GM19324 (cell line): ENCODE data around the gene SMIM9.
A peak's percentile ranks its signal among the peaks of the same experiment; 100 is the strongest.
"Not testable (repeated sequence)": the region's sequence is repeated elsewhere in the genome, so short reads cannot be mapped to it uniquely, and the experiment has no call there.

Source experiments
- ATAC-seq: cut with Tn5 transposase; IDR thresholded peaks from one replicate; pipeline ENCODE4 v1.9.1; 2021; ENCODE audit warnings: mild to moderate bottlenecking, moderate library complexity; ENCODE audit not compliant: unreplicated experiment, low FRiP score

SMIM9 gene

DNA sequence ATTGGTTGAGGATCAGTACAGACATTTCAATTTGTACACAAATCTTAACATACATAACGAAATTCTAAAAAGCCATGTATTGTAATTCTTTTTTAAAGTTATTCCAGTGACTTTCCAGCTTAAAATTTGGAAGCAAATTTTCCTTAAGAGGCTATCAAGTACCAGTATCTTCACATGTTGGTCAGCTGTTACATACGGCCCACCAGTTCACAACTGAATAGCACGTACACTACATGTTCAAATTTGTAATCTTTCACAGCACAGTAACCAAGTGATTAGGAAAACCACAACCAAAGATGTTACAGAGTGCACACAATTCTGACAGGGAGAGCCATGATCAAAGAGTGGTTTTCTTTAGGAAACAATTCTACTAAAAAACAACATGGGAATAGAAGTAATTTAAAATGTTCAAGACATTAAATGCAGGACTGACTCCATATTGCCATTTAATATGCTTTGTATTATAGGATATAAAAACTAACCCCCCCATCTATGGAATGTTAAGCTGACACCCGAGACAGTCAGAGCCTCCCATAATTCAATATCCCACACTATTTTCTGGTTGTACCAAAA is 18.1 kb downstream of the SMIM9 start:
- not testable (repeated sequence) for ATAC-seq

DNA sequence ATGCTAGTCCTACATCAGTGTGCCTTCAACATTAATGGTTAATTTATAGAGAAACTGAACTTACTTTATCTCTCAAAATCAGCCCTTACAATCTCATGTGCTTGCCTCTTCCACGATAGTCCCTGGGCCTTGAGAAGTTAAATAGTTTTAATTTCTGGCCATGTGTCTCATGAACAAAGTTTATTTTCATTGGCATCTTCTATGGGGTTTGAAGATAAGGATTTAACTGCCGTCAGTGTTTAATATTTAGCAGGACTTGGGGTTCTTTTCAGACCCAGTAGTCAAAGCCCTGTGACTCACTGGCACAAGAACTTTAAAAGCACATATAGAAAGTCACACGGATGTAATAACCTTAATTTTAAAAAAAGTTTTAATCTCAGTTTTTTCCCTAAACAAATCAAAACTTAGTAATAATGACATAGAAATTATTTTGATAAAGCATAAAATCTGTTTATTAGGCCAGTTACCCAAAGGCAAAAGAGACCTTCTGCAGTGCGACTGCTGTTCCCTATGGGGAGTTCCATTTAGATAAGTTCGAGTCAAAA is 19.1 kb downstream of the SMIM9 start:
- no peak for ATAC-seq

DNA sequence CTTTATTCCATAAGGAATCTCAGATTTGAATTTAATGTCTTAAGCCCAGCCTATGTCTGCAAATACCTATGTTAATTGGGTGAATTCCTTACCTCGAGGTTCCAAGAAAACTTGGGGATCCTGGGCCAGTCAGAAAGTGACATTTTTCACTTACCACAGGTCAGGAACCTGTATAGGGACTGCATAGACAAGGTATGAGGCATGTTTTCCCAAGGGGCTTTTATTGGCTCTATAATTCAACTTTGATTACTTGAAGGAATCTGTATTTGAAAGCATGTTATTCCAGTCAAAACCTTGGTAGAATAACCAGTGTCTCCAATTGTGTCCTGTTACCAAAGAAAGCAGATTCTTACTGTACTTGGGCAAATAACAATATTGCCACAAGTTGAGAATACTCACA is 20.7 kb downstream of the SMIM9 start:
- ATAC-seq: no peak

DNA sequence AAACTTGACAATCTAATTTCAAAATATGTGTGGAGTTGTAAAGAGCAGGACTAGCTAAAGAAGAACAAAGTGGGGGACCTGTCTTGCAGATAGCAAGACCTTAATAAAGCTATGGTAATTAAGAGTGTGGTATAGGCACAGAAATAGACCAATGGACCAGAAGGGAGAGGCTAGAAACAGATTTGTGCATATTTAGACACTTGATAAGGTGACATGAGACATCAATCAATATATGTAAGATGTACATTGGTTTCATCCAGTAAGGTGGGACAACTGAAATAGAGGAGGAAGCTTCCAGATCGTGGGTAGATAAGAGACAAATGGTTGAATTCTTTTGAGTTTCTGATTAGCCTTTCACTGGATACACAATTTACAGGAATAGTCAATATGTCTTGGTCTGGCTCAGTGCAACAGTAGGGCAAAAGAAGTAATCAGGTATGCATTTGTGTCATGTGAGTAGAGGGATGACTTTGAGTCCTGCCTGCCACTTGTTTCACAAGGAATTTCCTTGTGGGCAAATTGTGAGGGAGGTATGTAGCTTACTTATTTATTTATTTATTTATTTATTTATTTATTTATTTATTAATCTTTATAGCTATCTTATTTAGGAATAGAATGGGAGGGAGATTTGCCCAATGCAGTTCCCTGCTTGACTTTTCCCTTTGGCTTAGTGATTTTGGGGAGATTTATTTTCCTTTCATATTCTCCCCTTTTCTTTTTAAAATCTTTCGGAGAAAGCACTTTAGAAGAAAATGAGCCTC is 21.9 kb downstream of the SMIM9 start:
- ATAC-seq: no peak

DNA sequence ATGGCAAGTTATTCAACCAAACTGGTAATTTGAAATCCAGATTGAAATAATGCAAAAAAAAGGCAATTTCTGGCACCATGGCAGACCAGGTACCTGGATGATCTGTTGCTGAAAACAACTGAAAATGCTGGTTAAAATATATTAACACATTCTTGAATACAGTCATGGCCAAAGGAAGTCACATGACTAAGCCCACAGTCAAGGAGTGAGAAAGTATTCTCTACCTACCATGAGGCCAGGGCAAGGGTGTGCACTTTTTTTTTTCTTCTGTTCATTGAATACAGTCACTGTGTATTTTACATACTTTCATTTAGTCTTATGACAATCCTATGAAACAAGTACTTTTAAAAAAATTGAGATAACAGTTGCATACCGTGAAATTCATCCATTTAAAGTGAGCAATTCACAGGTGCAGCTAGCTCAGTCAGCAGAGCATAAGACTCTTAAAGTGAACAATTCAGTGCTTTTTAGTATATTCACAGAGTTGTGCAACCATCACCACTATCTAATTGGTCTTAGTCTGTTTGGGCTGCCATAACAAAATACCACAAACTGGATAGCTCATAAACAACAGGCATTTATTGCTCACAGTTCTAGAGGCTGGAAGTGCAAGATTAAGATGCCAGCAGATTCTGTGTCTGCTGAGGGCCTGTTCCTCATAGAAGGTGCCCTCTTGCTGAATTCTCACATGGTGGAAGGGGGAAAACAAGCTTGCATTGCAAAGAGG is 24.4 kb downstream of the SMIM9 start:
- ATAC-seq: no peak

DNA sequence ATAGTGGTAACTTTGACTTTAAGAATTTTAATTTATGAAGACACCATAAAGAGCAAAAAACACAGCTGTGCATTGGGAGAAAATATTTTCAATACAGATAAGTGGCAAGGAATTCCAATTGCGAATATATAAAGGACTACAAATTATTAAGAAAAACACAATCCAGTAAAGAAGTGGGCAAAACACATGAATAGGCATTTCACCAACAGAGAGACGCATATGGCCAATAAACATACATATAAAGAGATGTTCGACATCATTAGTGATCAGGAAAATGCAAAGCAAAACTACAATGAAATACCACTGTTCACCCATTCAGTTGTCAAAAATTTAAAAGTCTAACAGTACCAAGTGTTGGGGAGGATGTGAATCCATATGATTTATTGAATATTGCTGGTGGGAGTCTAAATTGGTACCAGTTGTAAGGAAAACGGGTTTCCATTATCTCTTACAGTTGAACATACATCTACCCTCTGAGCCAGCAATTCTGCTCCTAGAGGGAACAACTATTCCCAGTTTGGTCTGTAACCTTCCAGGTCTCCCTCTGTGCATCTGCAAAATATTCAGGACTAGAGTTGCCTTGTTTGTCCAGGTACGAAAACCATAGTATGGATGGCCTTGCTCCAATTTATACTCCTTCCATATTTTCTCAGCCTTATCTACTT is 27.5 kb downstream of the SMIM9 start:
- ATAC-seq: no peak

DNA sequence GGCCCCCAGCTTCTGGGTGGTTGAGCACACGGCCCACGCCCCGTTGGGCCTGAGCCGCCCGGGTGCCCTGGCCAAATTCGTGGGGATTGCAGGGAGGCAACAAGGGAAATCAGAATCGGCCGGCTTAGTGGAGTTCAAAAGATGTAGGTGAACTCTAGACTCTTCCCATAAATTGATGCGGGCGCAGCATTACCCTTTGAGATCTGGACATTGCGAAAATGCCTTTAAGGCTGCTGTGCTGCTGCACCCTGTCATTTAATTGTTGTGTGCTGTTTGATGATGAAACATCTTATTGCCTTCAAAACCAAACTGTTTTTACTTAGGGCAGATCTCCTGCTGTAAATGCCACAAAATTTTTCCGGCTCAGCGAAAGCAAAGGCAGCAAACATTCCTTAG is 28.8 kb downstream of the SMIM9 start:
- ATAC-seq: no peak

DNA sequence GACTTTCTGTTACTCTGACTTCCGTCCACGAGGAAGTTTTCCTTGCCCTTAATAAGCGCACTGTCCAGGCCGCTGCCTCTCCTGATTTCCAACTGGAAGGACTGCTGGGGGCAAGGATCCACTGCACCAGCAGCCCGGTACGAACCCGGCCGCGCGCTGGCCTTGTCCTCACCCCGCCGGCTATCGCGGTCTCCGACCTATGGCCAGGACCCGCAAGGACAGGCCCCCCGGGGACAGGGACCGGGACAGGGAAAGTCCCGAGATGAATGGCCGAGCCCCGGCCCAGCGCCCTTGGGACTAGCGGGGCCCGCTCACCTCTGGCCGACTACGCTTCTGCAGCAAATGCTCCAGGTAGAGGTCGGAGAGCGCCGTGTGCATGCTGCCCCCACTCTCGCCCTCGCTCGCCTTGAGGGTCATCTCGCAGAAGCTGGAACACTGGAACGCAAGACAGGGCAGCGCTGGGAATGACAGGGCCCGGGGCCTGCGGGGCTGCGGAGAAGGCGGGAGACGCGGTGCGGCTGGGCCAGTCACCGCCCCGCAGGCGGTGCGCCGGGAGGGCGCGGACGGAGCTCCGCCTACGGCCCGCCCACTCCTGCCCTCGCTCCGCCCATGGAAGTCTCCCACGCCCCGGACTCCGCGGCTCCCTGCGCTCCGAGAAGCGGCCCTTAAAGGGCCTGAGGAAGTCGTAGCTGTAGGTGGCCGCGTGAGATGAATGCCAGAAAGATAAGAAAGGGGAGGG is 29.3 kb downstream of the SMIM9 start, which contains the start of gene MPP1:
Gene MPP1 (minus strand): TSS at position 529 of the 739 bp plus-strand sequence. CDS start 112 bp downstream, at position 417.
- peak; percentile 97 for ATAC-seq

DNA sequence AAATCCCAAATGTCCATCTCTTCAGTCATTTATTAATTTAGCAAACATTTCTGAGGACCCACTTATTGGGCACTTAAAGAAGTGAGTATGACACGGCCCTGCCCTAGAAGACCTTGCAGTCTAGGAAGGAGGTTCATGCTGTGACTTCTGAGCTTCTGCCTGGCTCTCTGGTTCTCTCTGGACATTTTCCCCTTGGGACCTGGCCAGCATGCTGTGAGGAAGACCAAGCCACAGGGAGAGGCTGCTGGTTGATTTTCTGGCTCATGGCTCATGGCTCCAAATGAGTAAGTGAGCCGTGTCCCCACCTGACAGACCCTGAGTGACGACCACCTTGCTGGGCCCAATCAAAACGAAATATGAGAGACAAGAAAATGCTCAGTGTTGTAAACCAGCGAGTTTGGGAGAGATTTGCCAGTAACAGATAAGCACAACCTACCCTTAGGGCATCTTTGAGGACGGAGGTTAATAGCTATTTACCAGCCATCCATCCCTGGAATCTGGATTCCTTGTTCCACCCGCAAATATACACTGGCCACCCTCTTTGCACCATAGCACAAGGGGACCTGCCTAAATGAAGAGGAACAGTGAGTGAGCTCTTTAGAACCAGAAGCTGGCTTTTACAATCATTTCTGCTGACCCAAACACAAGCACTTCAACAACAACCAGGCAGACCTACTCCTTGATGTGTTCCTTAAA is 30.1 kb downstream of the SMIM9 start:
- ATAC-seq: no peak

DNA sequence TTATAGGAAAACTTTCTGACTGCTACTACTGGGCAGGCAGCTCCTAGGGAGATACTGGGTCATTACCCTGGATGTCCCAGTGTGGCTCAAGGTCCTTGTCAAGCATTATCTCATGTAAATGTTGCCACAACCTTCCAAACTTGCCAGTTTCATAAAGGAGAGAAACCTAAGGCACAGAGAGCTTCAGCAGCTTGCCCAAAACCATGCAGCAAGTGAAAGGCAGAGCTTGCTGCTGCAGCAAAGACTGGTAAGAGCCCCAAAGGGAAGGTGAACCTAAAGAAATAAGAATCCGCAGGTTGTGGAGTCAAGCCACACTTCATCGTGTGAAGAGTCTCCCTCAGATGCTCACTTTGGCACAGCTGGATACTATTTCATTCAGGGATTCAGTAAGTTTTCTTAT is 31.5 kb downstream of the SMIM9 start:
- ATAC-seq: no peak

DNA sequence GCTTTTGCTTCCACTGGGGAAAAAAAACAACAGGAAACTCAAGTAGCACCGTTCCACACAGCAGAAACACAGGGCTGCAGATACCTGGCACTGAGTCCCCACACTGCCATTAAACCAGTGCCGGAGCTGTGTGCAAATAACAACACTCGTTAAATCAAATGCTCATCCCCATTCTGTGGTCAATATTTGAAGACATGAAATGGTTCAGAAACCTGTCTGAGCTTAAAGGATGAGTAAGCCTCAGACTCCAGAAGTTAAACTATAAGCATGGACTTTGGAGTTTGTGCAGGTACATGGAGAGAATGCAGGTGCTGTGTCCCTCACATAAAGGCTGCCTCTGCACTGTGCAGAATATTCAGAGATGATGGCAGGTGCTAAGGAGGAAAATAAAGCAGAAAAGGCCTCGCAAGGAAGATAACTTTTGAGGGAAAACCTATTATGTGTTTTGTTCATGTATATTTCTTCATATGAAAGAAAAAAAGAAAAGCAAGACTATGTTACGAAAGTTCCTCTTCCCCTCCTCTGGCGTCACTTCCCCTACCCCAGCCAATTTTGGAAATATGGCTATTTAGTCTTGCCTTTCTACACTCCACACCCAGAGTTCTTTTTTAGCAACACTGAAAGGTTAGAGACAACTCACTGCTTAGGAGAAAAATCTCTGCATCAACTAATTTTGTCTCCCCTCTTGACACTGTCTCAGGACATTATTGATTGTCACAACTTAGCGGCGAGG is 33.8 kb downstream of the SMIM9 start:
- no peak for ATAC-seq

DNA sequence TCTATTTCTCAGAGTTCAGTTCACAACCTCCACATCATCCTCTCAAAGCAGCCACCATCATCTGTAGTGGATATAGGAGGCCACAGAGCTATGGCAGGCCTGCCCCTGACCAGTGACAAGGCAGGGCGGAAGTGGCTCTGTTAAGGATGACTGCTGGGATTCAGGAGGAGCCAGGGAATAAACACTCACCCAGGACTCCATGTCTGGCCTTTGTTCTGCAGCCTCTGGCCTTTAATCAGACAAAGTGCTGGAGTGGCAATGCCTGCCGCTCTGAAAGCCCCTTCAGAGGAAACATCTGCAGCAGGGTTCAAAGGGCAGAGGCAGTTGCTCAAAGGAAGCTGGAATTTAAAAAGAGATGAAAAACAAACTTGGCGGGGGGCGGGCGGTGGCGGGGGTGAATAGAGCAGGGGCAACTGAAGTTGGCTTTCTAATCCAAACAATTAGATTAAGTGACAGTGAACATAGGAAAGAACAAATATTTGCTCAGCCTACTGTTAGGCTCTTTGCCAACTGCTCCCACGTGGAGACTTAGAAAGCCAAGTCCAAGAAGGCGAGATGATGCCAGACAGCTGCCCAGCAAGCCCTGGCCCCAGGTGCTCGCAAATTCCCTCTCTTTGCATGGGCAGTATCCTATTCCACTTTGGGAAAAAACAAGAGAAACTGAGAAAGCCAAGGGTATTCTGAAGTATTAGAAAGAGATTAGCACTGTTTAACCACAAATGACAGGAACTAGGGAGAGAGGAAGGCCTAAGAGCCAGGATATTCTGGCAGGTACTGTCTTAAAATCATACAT is 34.7 kb downstream of the SMIM9 start:
- ATAC-seq: no peak

DNA sequence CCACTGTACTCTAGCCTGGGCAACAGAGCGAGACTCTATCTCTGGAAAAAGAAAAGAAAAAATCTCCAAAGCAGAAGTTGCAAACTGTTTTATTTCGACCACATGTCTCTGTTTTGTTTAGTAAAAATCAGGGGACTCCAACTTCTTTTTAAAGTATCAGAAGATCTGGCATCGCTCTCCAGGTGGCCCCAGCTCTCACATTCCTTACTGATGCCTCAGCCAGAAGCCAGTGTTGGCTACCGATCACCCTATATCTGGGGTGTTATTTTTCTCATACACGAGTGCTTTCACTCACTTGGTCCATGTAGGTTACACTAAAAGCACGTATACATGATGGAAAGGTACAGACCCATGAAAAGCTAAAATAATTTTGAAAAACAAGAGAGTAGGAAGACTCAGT is 37.5 kb downstream of the SMIM9 start:
- no peak for ATAC-seq

DNA sequence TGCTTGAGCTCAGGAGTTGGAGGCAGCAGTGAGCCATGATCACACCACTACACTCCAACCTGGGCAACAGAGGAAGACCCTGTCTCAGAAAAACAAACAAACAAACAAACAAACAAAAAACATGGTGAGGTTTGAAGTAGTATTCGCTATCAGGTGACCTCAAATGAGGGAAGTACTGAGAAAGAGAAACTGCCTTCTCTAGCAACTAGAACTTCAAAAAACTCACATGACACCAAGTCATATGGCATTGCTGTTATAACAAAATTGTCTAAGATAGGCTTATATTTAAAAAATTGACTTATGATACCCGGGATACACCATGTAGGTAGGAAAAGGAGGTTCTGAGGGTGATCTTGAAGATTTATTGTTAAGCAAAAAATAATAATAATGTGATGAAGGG is 39.4 kb downstream of the SMIM9 start:
- no peak for ATAC-seq

DNA sequence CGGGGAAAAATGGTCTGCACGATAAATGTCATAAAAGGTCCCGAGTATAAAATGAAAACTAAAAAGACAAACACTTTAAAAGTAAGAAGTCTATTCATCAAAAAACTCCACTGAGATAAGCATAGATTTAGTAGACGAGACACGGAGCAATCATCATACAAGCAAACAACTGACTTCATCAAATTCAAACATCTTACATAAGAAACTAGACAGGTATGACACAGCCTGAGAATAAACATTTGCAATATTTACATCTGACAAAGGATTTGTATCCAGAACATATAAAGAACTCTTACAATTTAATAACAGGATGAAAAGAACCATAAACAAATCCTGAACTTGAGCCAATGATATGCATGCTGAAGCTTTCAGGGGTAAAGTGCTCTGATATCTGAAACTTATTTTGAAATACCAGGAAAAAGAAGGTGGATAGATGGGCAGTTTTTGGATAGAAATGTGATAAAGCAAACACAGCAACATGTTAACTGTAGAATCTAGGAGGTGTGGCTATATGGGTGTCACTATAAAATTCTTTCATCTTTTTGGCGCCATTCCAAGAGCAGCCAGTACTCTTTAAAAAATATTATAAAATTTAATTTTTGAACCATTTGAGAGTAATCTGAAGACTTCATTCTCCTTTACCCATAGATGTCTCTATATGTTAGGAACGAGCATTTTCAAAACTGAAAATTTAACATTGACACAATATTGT is 41.2 kb downstream of the SMIM9 start:
- ATAC-seq: no peak

DNA sequence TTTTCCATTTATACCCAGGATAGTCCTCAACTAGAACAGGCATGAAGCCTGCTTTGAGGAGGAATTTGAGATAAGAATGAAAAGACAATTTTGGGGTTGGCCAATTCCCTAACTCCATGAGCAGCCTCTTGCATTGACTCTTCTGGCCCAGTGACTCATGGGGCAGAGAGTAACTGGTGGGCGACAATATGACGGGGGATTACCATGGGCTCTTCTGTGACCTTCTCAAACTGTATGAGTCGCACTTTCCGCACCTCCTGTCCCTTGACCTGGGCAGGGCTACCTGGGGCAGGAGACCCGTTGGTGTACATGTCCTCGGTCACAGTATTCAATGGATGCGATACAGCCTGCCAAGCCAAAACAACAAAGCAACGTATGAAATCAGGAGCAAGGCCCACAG is 42.5 kb downstream of the SMIM9 start:
- ATAC-seq: no peak

DNA sequence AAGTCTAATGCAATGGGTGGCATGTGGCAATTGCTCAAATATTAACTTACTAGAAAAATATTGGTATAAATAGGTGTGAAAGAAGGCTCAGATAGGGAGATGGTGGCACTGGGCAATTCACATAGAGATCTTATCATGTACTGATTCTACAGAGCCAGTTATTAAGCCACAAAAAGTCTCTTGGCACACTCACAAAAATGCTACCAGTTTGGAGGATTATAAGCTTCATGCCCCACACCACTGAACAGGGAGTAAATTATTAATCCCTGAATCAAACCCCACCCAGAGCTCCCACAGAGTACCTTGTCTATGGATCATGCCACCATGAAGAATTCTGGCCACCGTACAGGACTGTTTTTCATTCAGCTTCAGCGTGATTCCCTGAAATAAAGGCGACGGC is 43.0 kb downstream of the SMIM9 start:
- ATAC-seq: no peak

DNA sequence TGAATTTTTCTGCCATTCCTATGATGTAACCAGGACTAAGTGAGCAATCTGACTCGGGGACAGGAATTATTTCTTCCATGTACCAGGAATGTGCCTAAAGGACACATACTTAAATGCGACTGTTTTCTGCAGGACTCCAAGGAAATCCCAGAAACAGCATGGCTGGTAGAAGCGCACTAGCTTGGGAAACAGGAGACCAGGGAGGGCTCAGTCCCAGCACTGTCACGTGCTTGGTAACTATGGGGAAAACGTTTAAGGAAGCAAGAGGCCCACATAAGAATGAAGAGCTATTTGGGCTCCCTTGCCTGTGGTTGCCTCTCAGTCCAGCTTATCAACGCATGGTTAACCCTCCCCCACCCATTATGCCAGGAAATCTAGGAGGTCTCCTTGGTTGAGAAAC is 48.7 kb downstream of the SMIM9 start:
- ATAC-seq: no peak
